AG20443 (cell line): ENCODE results near the gene SMURF1.

Experiments
- DNase-seq: peaks from one replicate; pipeline ENCODE4 v3.0.0; 2012; ENCODE audit warnings: low spot score, mixed read lengths

SMURF1 gene

DNA sequence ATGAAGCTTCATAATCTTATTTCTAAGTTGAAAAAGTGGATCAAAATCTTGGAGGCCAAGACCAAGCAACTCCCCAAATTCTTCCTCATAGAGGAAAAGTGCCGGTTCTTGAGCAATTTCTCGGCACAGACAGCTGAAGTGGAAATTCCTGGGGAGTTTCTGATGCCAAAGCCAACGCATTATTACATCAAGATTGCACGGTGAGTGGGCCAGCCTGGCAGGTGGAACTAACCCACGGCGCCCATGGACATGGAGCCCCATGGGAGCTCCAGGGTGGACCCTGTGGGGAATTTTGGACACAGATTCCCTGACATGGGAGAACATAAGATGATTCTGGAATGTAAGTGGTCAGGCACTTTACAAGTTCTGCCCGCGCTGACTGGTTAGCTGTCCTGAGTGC lies 139.7 kb downstream of the SMURF1 start:
- peak; percentile 77 for DNase-seq

DNA sequence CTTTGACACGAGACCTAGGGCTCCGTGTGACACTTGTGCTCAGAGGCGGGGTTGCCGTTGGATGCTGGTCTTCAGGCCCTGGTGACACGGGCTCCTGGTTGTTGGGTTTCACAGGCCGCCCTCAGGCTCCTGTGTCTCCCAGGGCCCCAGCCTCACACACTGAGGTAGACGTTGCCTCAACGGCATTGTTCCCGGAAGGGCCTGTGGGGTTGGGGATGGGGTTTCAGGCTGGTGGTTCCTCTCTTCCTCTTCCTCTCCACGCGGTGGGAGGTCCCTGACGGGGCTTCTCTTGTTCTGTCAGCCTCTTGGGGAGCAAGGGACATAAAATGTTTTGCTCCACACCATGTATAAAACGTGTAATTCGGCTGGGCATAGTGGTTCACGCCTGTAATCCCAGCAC lies 140.5 kb downstream of the SMURF1 start:
- DNase-seq: no peak

DNA sequence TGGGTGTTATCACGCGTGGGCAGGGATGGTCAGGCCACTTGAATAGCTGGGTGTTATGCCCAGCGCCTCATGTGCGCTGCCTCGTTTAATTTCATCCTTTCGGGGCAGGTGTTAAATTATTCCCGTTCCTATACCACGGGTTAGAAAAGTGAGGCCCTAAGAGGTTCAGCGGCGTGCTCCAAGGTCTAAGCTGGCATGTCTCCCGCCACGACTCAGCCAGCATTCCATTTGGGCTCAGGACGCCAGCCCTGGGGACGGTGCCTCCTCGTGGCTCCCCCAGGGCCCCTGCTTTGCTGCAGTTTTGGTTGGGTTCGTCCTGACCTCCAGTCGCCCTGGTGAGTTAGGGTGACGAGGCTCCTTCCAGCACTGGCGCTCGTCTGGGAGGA lies 141.1 kb downstream of the SMURF1 start:
- no peak for DNase-seq

DNA sequence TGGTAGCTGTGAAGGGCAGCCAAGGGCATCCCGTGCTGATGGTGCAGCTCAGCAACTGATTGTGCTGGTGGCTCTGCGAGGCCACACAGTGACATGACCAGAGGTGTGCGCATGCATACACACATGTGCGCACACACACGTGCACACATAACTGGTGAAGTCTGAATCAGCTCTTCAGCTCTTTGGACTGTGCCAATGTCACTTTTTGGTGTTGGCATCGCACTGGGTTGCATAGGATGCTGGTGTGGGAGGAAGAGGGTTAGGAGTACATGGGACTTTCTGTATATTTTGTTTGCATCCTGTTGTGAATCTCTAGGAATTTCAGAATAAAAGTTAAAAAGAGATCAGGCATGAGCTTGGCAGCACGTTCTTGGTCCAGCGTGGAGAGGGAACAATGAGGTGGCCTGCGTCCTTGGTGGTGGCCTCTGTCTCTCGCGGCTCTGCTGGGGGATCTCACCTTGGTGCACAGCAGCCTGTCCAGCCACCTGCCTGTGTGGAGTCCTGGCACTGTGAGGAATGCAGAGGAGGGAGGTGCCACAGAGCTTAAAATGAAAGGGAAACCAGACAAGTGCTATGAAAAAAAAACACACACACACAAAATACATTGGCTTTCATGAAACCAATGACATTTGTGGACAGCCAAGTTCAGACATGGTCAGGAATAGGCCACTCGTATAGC lies 141.6 kb downstream of the SMURF1 start:
- DNase-seq: no peak

DNA sequence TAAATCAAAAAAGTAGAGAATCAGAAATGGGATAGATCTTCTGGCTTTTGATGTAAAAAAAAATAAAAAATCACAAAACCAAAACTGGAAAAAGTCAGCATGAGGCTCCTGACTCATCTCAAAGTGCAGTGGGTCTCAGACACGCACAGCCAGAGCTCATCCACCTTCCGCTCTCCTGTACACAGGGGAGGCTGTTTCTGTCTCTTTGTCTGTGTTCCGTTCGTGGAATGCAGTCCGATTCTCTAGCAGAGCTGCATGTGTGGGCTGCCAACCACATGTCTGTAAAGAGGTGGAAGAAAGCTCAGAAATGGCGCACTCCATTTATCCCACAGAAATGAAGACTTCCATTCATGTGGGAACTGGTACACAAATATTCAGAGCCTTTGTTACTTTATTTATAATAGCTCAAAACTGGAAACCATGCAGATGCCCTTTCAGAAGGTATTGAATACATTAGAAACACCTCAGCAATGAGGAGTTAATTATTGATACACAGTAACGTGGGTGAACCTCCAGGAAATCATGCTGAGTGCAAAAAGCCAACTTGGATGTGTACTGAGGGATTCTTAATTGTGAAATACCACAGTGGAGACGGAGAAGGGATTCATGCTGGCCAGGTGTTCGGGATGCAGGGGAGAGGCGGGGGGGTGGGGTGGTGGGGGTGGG lies 142.3 kb downstream of the SMURF1 start:
- no peak for DNase-seq

DNA sequence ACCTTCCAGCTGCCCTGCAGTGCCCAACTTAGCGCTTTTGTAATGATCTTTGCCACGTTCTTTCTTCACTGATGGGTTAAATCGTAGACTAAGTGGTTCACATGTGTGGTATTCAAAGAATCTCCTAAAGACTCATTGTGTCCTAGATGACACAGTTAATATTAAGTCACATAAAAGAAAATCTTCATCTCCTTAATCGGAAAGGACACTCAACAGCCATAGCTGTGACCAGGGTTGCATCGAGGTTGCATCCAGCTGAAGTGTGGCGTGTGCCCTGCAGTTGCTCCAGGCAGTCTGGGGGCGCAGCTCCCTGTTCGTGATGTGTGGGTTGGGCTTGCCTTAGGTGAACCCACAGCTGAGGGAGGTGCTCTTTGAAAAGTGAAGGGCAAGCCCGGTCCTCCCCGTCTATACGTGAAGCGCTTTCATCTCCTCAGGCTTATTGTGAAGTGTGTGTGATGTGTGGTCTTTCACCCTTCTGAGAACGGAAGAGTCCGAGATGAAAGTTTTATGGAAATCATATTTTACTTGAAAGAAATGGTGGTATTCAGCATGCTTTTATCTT lies 142.9 kb downstream of the SMURF1 start:
- no peak for DNase-seq

DNA sequence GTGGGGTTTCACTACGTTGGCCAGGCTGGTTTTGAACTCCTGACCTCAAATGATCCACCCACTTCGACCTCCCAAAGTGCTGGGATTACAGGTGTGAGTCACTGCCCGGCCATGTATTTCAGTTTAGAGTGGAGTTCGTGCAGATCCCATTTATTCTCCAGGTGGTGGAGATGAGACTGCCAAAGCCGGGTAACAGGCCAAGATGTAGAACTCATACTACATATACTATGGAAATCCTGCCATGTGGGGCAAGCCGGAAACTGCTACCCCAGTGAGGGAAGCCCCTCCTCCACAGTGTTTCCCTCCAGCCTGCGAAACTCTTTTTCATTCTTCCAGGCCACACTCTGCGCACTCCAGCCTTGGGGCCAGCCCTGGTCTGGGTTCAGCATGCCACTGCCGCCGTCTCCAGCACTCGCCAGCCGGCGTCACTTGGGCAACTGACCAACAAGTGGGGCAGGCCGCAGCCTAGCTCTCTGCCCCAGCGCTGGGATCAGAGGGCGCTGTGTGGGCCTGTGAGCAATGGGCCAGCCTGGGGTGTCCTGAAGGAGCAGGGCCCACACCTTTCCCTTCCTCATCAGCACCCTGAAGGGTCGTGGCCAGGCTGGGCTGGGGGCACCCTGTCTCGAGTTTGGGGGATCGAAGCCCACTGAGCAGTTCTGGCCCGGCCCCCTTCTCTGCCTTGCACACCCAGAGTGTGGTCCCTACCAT lies 143.6 kb downstream of the SMURF1 start:
- DNase-seq: no peak

DNA sequence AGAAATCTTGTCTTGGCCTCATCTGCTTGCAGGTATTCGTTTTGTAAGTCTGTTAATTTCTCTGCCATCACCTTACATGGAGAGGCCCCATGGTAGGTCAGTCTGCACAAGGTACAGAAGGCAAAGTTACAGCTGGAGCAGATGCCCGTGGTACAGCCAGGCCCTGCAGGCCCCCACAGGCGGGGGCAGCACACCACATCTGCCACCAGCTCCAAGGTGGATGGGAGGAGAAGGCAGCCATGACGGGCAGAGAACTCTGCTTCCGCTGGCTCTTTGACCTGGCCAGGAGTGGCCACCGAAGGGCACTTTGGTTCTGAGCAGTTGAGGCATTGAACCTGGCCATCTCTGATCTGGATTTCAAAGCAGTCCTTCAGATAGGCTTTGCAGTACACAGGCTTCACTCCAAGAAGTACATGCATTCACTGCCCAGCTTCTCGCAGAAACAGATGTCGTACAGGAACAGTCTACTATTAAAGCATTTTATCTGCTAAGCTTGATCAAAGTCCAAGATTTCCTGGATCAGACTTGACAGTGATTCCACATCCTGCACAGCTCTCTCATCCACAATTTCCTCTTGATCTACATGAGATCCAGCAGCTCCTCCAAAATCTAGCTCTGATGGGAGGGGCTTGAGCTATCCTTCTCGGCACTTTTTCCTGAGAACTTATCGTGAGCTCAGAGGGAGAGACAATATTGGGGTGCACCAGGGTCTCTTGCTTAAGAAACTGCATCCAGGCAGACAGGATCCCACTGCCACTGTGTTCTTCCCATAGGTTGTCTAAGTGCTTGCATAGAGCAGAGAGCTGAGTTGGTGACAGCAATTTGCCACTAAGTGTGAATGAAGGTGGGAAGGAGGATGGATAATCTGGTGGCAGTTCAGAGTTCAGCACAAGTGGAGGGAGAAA lies 144.8 kb downstream of the SMURF1 start:
- DNase-seq: no peak

DNA sequence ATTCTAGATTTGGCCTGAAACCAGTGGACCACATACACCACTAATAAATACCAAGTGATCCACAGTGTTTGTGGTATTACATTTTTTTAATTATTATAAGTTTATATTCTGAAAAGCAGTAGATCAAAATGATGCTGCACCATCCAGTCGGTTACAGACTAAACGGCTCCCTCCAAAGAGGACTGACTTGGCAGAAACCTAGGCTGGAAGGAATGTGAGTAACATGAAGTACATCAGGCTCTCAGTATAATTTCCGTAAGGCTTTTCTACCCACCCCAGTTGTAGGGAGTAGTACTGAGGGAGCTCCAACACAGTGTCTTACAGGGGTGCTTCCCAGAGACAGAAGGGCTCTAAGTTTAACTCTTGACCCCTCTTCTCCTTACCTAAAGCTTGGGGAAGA lies 146.1 kb downstream of the SMURF1 start:
- peak; percentile 35 for DNase-seq

DNA sequence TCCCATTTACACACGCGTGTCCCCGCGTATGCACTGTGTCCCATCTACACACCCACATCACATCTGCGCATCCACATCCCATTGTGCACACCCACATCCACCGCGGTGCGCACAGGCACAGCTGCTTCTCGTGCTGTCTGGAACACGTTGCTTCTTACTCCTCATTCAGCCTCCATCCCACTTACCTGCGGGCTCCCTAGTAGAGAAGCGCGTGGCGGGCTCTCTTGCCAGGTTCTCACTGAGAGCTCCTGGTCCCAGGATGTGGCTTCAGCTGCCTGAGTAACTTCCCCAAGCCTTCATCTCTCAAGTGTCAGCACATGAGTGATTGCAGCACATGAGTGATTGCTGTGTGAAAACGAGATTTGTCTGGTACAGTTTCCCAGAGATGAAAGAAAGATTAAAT lies 147.8 kb downstream of the SMURF1 start:
- no peak for DNase-seq

DNA sequence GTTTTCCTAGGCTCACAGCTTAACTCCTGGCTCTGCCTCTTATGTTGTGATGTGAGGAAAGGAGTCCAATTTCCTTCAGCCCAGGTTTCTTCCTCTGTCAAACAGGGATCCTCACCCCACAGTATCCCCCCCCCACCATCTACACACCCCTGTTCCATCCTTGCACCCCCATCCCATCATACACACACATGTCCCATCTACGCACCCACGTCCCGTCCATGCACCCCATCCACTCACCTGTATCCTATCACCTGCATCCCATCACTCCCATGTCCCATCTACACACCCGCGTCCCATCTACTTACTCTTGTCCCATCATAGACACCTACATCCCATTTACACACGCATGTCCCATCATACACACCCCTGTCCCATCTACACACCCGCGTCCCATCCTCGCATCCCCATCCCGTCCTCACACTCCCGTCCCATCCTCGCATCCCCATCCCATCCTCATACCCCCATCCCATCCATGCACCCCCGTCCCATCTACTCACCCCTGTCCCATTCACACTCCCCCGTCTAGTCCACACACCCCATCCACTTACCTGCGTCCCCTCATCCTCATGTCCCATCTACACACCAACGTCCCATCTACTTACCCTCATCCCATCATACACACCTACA lies 148.3 kb downstream of the SMURF1 start:
- no peak for DNase-seq

DNA sequence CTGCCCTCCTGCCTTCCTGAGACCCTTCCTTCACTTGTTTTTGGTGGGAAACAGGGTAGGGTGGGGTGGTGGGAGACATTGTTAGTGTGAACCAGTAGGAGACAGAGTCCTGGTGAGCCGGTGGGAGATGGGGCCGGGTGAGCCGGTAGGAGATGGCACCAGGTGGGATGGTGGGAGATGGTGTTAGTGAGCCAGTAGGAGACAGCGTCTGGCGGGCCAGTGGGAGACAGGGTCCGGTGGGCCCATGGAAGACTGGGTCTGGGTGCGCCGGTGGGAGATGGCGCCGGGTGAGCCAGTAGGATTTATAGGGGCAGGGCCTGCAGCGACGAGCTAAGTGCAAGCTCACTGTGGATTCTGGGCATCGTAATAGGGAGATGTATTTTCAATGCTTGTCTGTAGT lies 148.8 kb downstream of the SMURF1 start:
- no peak for DNase-seq

DNA sequence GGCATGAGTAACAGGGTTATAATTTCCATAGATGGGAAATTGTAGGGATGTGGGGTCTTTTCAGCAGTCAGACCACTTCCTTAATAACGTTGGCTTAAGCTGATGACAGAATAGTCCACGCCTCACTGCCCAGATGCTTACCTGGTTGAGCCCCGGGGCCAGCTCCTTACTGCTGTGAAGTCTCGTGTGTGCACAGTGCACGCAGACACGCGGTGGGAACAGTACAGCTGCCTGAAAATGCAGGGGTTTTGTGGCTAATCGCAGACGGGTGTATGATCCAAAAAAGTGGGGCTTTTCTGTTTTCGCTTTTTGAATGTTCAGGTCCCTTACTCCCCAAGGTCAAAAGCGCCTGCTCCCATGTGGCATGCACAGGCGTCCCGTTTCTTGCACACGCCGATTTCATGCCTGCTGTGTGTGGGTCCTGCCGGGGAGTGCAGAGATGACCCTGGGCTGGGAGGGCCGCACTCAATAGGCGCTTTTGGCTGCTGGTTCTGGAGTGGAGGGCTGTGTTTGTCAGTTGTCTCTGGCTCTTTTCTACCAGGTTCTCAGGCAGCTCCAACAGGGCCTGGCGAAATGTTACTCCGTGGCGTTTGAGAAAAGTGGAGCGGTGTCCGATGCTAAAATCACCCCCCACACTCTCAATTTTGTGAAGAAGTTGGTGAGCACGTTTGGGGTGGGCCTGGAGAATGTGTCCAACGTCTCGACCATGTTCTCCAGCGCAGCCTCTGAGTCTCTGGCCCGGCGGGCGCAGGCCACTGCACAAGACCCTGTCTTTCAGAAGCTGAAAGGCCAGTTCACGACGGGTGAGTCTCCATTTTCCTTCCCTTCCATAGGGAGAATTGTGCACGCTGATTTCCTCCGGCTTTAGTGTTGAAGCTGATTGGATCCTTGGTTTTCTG lies 149.6 kb downstream of the SMURF1 start:
- no peak for DNase-seq

DNA sequence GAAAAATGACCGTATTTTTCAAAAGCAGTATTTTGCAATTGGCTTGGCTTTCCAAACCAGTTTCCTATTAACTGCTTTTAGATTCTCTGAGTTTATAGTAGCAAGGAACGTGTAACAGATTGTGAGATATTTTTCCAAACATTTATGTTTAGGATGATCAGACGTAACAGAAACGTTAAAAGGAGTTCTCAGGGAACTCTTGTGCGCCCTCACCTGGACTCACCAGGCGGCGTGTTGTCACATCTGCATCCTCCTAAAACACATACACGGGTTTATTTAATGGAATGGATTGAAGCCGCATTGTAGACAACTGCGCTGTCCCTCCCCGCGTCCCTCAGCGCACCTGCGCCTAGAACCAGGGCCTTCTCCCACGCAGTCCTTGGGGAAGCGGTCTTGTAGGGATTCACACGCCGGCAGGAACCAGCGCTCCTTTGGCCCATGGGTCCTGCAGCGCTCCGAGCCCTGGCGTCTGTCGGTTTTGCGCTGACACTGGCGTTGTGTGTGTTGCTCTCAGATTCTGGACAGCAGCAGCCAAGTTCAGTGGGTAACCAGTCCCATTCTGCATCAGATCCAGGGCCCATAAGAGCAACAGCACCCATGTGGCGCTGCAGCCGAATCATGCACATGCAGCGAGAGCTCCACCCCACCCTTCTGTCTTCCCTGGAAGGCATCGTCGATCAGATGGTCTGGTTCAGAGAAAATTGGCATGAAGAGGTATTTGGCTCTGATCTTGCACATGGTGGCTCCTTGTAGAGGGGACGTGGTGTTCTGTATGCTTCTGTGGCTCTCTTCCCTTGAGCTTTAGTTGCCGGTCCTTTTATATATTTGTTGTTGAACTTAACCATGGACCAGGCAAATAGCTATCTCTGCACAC lies 150.6 kb downstream of the SMURF1 start:
- DNase-seq: no peak

DNA sequence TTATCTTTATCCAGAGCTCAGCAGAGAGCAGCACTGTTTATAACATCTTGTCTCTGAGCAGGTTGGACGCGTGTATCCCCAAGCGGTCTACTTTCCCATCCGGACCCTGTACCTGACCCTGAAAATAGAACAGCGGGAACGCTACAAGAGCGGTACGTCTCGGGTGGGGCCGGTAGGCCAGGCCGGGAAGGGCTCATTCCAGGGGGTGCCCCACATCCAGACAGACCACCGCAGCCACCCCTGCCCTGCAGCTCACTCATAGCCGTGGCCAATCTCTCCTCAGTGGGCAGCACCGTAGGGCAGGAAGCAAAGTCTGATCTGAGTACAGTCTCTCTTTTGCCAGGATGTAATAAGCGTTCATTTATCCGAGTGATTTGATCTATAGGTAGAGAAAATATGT lies 151.8 kb downstream of the SMURF1 start:
- DNase-seq: no peak

DNA sequence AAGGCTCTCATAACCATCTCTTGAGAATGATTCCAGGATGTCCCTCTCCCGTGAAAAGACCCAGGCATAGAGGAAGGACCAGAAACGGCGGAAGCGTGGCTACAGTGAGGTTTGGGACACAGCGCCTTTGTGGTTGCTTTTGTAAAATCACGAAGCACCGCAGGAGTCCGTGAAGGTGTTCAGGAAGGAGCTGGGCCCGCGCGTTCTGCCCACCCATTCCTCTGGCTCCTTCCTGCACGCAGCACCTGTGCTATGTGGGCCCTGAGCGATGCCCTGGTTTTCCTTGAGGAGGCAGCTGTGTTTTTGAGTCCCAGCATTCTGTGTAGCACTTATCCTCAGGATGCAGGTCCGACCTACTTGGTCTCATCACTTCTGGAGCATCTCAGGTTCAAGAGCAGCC lies 152.8 kb downstream of the SMURF1 start:
- no peak for DNase-seq

DNA sequence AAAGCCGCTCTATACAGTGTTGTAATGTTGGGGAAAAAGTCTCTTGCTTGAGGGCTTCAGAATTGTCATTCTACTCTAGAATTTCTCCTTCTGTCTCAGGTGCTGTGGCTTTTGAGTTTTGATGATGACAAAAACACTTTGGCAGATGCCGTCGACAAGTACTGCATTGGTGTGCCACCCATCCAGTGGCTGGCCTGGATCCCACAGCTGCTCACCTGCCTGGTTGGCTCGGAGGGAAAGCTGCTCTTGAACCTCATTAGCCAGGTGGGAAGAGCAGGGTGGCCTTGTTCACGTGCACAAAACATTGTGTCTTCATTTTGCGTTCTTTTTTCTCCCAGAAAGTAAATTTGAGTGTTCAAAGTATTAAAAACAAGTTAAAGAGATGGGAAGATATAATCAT lies 153.6 kb downstream of the SMURF1 start:
- DNase-seq: no peak

DNA sequence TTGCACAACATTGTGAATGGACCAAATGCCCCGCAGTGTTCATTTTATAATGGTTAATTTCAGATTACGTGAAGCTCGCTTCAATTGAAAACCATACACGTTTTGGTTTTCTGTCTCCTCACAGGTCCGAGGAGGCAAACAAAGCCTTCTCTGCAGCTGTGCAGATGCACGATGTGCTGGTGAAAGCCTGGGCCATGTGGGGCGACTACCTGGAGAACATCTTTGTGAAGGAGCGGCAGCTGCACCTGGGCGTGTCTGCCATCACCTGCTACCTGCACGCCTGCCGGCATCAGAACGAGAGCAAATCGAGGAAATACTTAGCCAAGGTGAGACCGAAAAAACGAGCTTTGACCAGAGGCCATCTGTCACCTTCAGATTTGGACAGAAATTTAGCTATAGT lies 155.3 kb downstream of the SMURF1 start:
- no peak for DNase-seq

DNA sequence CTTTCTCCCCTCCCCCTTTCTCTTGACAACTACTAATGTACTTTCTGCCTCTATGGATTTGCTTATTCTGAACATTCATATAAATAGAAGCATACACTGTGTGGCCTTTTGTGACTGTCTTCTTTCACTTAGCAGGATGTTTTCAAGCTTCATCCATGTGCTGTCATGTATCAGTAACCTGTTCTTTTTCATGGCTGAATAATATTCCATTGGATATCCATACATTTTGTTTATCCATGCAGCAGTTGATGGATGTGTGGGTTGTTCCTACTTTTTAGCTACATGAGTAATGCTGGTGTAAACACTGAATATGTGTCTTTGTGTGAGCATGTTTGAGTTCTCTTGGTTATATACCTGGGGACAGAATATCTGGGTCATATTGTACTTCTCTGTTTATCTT lies 158.0 kb downstream of the SMURF1 start:
- no peak for DNase-seq

DNA sequence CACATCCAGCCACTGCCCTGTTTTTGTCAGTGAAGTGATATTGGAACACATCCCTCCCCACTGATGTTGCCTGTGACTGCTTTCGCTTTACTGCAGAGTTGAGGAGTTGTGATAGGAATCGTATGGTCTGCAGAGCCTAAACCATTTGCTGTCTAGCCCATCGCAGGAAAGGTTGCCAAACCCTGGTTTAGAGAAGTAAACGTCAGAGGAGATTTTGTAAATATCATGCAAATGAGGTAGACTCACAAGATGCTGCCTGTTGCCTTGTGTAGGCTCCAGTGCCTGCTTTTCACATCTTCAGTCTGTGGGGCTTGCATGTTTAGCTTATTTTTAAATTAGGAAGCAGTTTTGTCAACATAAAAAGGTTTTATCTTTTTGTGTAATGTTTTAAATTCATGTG lies 158.5 kb downstream of the SMURF1 start:
- DNase-seq: no peak
